H9 (cell line): ENCODE results near the gene CAB39. TPM values are rescaled to one million over a fixed set of nuclear protein-coding genes. Genes with fewer than 3 reads are reported as not detected.

Source experiments
- DNase-seq: peaks from one replicate; pipeline ENCODE4 v3.0.0-alpha.2; 2017
- H2AFZ ChIP-seq: one replicate; pipeline ENCODE4 v1.6.1; 2013; ENCODE audit warnings: mild to moderate bottlenecking, low read length, control low read depth, moderate library complexity
- H2AK5ac ChIP-seq: 2 replicates; pipeline ENCODE4 v1.6.1; 2013; ENCODE audit warnings: low read length, control low read depth, mixed read lengths; ENCODE audit not compliant: insufficient read length
- H2BK120ac ChIP-seq: one replicate; pipeline ENCODE4 v1.6.1; 2013; ENCODE audit warnings: low read depth, mild to moderate bottlenecking, low read length, control low read depth, inconsistent platforms; ENCODE audit not compliant: poor library complexity, severe bottlenecking
- H2BK12ac ChIP-seq: 2 replicates; pipeline ENCODE4 v1.6.1; 2013; ENCODE audit warnings: low read length, control low read depth, mixed read lengths, low read depth; ENCODE audit not compliant: insufficient read length
- H2BK15ac ChIP-seq: 2 replicates; pipeline ENCODE4 v1.6.1; 2013; ENCODE audit warnings: low read depth, low read length, control low read depth
- H2BK20ac ChIP-seq: one replicate; pipeline ENCODE4 v1.6.1; 2013; ENCODE audit warnings: low read depth, mild to moderate bottlenecking, low read length, control low read depth, inconsistent platforms; ENCODE audit not compliant: poor library complexity, severe bottlenecking
- H2BK5ac ChIP-seq: 2 replicates; pipeline ENCODE4 v1.6.1; 2013; ENCODE audit warnings: low read length, control low read depth, mixed read lengths; ENCODE audit not compliant: insufficient read length
- H3K14ac ChIP-seq: 2 replicates; pipeline ENCODE4 v1.6.1; 2013; ENCODE audit warnings: low read length, control low read depth; ENCODE audit not compliant: insufficient read depth
- H3K18ac ChIP-seq: 2 replicates; pipeline ENCODE4 v1.6.1; 2013; ENCODE audit warnings: low read depth, mild to moderate bottlenecking, mixed read lengths, low read length, control low read depth; ENCODE audit not compliant: insufficient read length
- H3K23ac ChIP-seq: 2 replicates; pipeline ENCODE4 v1.6.1; 2013; ENCODE audit warnings: low read length, control low read depth, mixed read lengths, low read depth; ENCODE audit not compliant: insufficient read length
- H3K23me2 ChIP-seq: 2 replicates; pipeline ENCODE4 v1.6.1; 2013; ENCODE audit warnings: low read depth, mild to moderate bottlenecking, mixed read lengths, low read length, control low read depth; ENCODE audit not compliant: insufficient read length, poor library complexity, severe bottlenecking
- H3K27ac ChIP-seq: 2 replicates; pipeline ENCODE4 v1.5.1; 2013; ENCODE audit warnings: low read length, control low read depth, mixed read lengths, low read depth; ENCODE audit not compliant: insufficient read length
- H3K27me3 ChIP-seq: 2 replicates; pipeline ENCODE4 v1.6.1; 2013; ENCODE audit warnings: low read length, control low read depth, inconsistent platforms; ENCODE audit not compliant: insufficient read depth
- H3K4ac ChIP-seq: 2 replicates; pipeline ENCODE4 v1.6.1; 2013; ENCODE audit warnings: low read depth, mild to moderate bottlenecking, control low read depth, inconsistent platforms, low read length, moderate library complexity
- H3K4me1 ChIP-seq: 2 replicates; pipeline ENCODE4 v1.6.1; 2013; ENCODE audit warnings: low read length, control low read depth, inconsistent platforms; ENCODE audit not compliant: insufficient read depth
- H3K4me2 ChIP-seq: 2 replicates; pipeline ENCODE4 v1.6.1; 2013; ENCODE audit warnings: low read length, control low read depth, mixed read lengths; ENCODE audit not compliant: insufficient read length, insufficient read depth
- H3K56ac ChIP-seq: 2 replicates; pipeline ENCODE4 v1.6.1; 2013; ENCODE audit warnings: low read depth, mild to moderate bottlenecking, mixed read lengths, low read length, control low read depth; ENCODE audit not compliant: insufficient read length
- H3K79me1 ChIP-seq: 2 replicates; pipeline ENCODE4 v1.6.1; 2013; ENCODE audit warnings: low read depth, mild to moderate bottlenecking, moderate library complexity, low read length, control low read depth, inconsistent platforms; ENCODE audit not compliant: insufficient read depth, poor library complexity, severe bottlenecking
- H3K79me2 ChIP-seq: 2 replicates; pipeline ENCODE4 v1.6.1; 2013; ENCODE audit warnings: low read length, control low read depth, inconsistent platforms; ENCODE audit not compliant: insufficient read depth
- H3K9ac ChIP-seq: 2 replicates; pipeline ENCODE4 v1.6.1; 2013; ENCODE audit warnings: low read length, control low read depth, mixed read lengths; ENCODE audit not compliant: insufficient read length; ENCODE audit errors: extremely low read depth
- H3K9me3 ChIP-seq: one replicate; pipeline ENCODE4 v1.6.1; 2013; ENCODE audit warnings: low read depth, low read length, inconsistent platforms; ENCODE audit not compliant: control insufficient read depth
- H3T11ph ChIP-seq: one replicate; pipeline ENCODE4 v1.6.1; 2013; ENCODE audit warnings: mild to moderate bottlenecking, low read length, control low read depth, inconsistent platforms
- H4K20me1 ChIP-seq: one replicate; pipeline ENCODE4 v1.6.1; 2013; ENCODE audit not compliant: control insufficient read depth, insufficient read length, insufficient read depth
- H4K5ac ChIP-seq: 2 replicates; pipeline ENCODE4 v1.6.1; 2013; ENCODE audit warnings: low read depth, mild to moderate bottlenecking, mixed read lengths, low read length, control low read depth; ENCODE audit not compliant: insufficient read length
- H4K8ac ChIP-seq: replicated peaks from 2 replicates; pipeline ENCODE4 v1.6.1; 2013; ENCODE audit warnings: low read length, control low read depth, mixed read lengths, low read depth; ENCODE audit not compliant: insufficient read length
- H4K91ac ChIP-seq: 2 replicates; pipeline ENCODE4 v1.6.1; 2013; ENCODE audit warnings: low read depth, mild to moderate bottlenecking, moderate library complexity, mixed read lengths, low read length, control low read depth; ENCODE audit not compliant: insufficient read length
- H3K27ac Mint-ChIP-seq, 3 experiments: 2 replicates in 2 of 3; 3 replicates in 1 of 3; pipeline ENCODE4 v1.8.0; 2020 to 2021; ENCODE audit warnings: mixed read lengths in 3 of 3, mild to moderate bottlenecking in 1 of 3, moderate library complexity in 1 of 3
- H3K27me3 Mint-ChIP-seq: 2 replicates; pipeline ENCODE4 v1.8.0; 2021; ENCODE audit warnings: low read depth, mild to moderate bottlenecking, moderate library complexity, mixed read lengths
- H3K36me3 Mint-ChIP-seq, 3 experiments: 2 replicates in 2 of 3; 3 replicates in 1 of 3; pipeline ENCODE4 v1.8.0; 2020 to 2021; ENCODE audit warnings: low read depth in 3 of 3, mixed read lengths in 3 of 3; ENCODE audit not compliant: insufficient read depth in 1 of 3
- H3K4me1 Mint-ChIP-seq, 2 experiments: 2 replicates each; pipeline ENCODE4 v1.8.0; 2020; ENCODE audit warnings: mixed read lengths in 2 of 2
- H3K4me3 Mint-ChIP-seq, 2 experiments: 2 replicates in 1 of 2; 3 replicates in 1 of 2; pipeline ENCODE4 v1.8.0; 2020 to 2021; ENCODE audit warnings: mild to moderate bottlenecking in 2 of 2, mixed read lengths in 2 of 2, moderate library complexity in 1 of 2
- H3K9me3 Mint-ChIP-seq, 2 experiments: 2 replicates in 1 of 2; 3 replicates in 1 of 2; pipeline ENCODE4 v1.8.0; 2020; ENCODE audit warnings: mild to moderate bottlenecking in 2 of 2, mixed read lengths in 2 of 2, moderate library complexity in 1 of 2
- WGBS: extraction: QIAGEN DNeasy Blood & Tissue Kit; methylation state at CpG from one replicate; pipeline ENCODE4 v1.1.7; 2013; ENCODE audit warnings: missing lambda C conversion rate, low lambda C conversion rate, mixed read lengths; ENCODE audit not compliant: insufficient read length; ENCODE audit errors: extremely low coverage; 5-methylcytosine and 5-hydroxymethylcytosine counted together
- total RNA-seq: library from RNA; stranded (reverse); gene quantifications from 2 replicates; pipeline ENCODE4 v1.2.1, GENCODE V29; 2021
- TF ChIP-seq, protein P1 (sequence below): fragments of 200-600 bp; sonication (generic); conservative IDR thresholded peaks from 3 replicates; pipeline ENCODE4 v1.8.0; 2021; ENCODE audit warnings: antibody characterized with exemption, mild to moderate bottlenecking

CAB39 gene
- total RNA-seq, 1 experiment from 2014 or later, result 42.7 TPM

DNA sequence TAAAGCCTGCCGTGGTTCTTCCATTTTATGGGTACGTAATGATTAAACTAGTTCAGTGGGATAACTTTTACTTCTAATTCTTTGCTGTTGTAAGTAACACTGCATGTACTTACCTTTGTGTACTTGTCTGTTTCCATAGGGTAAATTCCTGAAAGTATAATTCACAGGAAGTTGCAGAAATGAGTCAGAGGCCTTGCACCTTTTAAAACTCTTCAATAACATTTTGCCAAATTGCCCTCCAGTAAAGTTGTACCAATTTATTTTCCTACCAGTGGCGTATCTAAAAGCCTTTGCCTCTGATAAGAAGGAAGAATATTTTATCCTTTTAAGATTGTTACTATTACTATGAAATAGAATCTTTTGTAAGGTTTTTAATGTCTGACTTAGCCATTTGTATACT is 65.1 kb downstream of the CAB39 start:
- no peaks in the 10 kb centered on the region for H3K23me2 ChIP-seq
- H4K8ac ChIP-seq, result no peak overlapping the region
- H3K79me1 ChIP-seq, result no peaks in the 10 kb centered on the region
- TF ChIP-seq, protein P1, sequence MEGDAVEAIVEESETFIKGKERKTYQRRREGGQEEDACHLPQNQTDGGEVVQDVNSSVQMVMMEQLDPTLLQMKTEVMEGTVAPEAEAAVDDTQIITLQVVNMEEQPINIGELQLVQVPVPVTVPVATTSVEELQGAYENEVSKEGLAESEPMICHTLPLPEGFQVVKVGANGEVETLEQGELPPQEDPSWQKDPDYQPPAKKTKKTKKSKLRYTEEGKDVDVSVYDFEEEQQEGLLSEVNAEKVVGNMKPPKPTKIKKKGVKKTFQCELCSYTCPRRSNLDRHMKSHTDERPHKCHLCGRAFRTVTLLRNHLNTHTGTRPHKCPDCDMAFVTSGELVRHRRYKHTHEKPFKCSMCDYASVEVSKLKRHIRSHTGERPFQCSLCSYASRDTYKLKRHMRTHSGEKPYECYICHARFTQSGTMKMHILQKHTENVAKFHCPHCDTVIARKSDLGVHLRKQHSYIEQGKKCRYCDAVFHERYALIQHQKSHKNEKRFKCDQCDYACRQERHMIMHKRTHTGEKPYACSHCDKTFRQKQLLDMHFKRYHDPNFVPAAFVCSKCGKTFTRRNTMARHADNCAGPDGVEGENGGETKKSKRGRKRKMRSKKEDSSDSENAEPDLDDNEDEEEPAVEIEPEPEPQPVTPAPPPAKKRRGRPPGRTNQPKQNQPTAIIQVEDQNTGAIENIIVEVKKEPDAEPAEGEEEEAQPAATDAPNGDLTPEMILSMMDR, result no peak
- no peak overlapping the region for H3K27ac ChIP-seq
- peaks cover 1% of the 10 kb centered on the region; the same call in 1 of the 2 replicates for H3K79me2 ChIP-seq
- H3K9ac ChIP-seq, result no peak overlapping the region
- no peak overlapping the region for H2BK12ac ChIP-seq
- H4K91ac ChIP-seq, result no peak overlapping the region
- no peak overlapping the region for H2BK20ac ChIP-seq
- no peak overlapping the region for H3K18ac ChIP-seq
- Mint-ChIP-seq H3K27ac (no peak overlapping the region; a peak in 1 of 7 replicates), H3K4me1 (peaks cover 8 to 9% of the 10 kb centered on the region in 2 experiments), H3K27me3 (no peaks in the 10 kb centered on the region), H3K9me3 (no peaks in the 10 kb centered on the region), H3K36me3 (peaks cover 0 to 11% (median 9%) of the 10 kb centered on the region in 3 experiments; a peak in 5 of 7 replicates), H3K4me3 (no peak overlapping the region)
- no peak overlapping the region for H3K23ac ChIP-seq
- H3K27me3 ChIP-seq, result no peaks in the 10 kb centered on the region
- no peaks in the 10 kb centered on the region for H4K20me1 ChIP-seq
- H2BK15ac ChIP-seq, result no peak overlapping the region
- no peak overlapping the region for H3K14ac ChIP-seq
- H3T11ph ChIP-seq, result no peak overlapping the region
- DNase-seq, result no peak
- H2AFZ ChIP-seq, result no peak overlapping the region
- no peak overlapping the region for H2BK120ac ChIP-seq
- no peaks in the 10 kb centered on the region for H3K4me1 ChIP-seq
- no CpG with 5 or more reads among the region's 3 CpGs for WGBS
- H2AK5ac ChIP-seq, result no peak overlapping the region
- no peak overlapping the region for H3K4ac ChIP-seq
- H4K5ac ChIP-seq, result no peak overlapping the region
- H3K56ac ChIP-seq, result no peak overlapping the region
- no peaks in the 10 kb centered on the region for H3K9me3 ChIP-seq
- H2BK5ac ChIP-seq, result no peak overlapping the region
- H3K4me2 ChIP-seq, result no peak overlapping the region
